ENCODE measurements around the gene AFF1.

DNA sequence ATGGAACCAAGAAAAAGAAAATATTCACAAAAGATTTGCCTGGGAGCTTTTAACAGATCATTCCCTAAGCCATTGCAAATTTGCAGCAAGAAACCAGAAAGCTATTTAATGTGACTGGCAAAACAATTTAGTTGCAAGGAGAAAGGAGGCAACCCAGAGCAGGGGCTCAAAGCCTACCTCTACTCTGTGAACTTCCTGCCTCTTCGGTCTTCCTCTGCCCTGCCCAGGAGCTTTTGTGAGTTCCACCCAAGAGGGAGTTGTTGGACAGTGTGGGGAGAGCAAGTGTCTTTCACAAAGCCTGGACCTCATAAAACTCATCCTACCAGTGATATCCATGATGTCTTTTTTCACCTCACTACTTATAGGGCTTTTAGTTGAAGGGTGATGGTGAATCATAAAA is 107.4 kb downstream of the AFF1 start:
- TF ChIP-seq EP300 (IDR thresholded peaks at IDR 0.05; ENCODE audit: borderline replicate concordance) (no peak), TAF1 (IDR thresholded peaks at IDR 0.05; ENCODE audit: low read depth) (no peak), CEBPB (IDR thresholded peaks at IDR 0.05) (no peak), RAD21 (IDR thresholded peaks at IDR 0.05; ENCODE audit: low read depth) (no peak), TEAD4 (IDR thresholded peaks at IDR 0.05) (no peak), EGR1 (IDR thresholded peaks at IDR 0.05) (no peak), YY1 (IDR thresholded peaks at IDR 0.05; ENCODE audit: low read depth) (no peak), CREB1 (IDR thresholded peaks at IDR 0.05; ENCODE audit: low read depth) (no peak)
- TF ChIP-seq, protein P1, sequence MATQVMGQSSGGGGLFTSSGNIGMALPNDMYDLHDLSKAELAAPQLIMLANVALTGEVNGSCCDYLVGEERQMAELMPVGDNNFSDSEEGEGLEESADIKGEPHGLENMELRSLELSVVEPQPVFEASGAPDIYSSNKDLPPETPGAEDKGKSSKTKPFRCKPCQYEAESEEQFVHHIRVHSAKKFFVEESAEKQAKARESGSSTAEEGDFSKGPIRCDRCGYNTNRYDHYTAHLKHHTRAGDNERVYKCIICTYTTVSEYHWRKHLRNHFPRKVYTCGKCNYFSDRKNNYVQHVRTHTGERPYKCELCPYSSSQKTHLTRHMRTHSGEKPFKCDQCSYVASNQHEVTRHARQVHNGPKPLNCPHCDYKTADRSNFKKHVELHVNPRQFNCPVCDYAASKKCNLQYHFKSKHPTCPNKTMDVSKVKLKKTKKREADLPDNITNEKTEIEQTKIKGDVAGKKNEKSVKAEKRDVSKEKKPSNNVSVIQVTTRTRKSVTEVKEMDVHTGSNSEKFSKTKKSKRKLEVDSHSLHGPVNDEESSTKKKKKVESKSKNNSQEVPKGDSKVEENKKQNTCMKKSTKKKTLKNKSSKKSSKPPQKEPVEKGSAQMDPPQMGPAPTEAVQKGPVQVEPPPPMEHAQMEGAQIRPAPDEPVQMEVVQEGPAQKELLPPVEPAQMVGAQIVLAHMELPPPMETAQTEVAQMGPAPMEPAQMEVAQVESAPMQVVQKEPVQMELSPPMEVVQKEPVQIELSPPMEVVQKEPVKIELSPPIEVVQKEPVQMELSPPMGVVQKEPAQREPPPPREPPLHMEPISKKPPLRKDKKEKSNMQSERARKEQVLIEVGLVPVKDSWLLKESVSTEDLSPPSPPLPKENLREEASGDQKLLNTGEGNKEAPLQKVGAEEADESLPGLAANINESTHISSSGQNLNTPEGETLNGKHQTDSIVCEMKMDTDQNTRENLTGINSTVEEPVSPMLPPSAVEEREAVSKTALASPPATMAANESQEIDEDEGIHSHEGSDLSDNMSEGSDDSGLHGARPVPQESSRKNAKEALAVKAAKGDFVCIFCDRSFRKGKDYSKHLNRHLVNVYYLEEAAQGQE (IDR thresholded peaks at IDR 0.05; ENCODE audit: low read depth): no peak
- TF ChIP-seq, protein P2, sequence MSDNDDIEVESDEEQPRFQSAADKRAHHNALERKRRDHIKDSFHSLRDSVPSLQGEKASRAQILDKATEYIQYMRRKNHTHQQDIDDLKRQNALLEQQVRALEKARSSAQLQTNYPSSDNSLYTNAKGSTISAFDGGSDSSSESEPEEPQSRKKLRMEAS (IDR thresholded peaks at IDR 0.05): no peak
- TF ChIP-seq, protein P3, sequence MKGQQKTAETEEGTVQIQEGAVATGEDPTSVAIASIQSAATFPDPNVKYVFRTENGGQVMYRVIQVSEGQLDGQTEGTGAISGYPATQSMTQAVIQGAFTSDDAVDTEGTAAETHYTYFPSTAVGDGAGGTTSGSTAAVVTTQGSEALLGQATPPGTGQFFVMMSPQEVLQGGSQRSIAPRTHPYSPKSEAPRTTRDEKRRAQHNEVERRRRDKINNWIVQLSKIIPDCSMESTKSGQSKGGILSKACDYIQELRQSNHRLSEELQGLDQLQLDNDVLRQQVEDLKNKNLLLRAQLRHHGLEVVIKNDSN (IDR thresholded peaks at IDR 0.05): no peak
